GM18511 (cell line): Measurements from ENCODE around the gene SUB1.
A peak's percentile ranks its signal among the peaks of the same experiment; 100 is the strongest.
"Not testable (repeated sequence)": the region's sequence is repeated elsewhere in the genome, so short reads cannot be mapped to it uniquely, and the experiment has no call there.

Experiments
- ATAC-seq: cut with Tn5 transposase; IDR thresholded peaks from one replicate; pipeline ENCODE4 v1.9.1; 2021; ENCODE audit warnings: mild to moderate bottlenecking, moderate library complexity; ENCODE audit not compliant: unreplicated experiment

The SUB1 gene

DNA sequence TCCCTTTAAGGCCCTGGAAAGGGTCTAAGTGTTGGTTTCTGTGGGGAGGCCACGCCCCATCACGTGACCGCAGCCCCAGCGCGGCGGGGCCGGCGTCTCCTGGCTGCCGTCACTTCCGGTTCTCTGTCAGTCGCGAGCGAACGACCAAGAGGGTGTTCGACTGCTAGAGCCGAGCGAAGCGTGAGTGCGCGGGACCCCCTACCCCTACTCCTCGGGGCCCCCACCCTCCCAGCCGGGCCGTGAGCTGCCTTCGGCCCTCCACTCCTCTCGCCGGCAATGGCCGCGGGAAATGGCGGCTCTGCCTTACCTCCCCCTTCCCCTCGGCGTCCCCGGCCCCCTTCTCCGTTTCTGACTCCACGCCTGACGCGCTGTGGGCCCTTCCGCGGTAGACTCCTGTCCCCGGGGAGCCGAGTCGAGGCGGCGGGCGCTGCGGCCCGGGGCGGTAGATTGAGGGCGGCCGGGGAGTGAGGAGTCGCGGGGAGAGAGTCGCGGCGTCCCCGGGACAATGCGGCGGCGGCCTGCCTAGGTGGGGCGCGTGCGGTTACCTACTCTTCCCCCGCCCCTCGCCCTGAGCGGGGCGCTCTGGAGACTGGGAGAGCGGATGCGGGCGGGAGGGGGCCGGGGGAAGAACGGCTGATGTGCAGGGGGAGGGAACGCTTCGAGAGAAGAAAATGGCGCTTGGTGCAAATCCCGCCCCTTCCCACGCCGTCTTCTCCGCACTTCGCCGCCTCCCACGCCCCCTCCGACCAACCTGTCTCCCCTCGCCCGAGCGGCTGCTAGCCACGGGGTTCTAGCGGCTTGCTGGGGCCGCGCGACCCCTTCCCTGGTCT is at the start of gene SUB1:
Gene SUB1, plus strand, starts transcription at position 112 of the 830 bp plus-strand sequence. CDS start 2,956 bp downstream, outside the sequence.
- peak; percentile 52 for ATAC-seq

- ATAC-seq, result no peak
Observed at GRCh38 chr5:32536246-32536645, 49.1 kb upstream of the SUB1 start.

- ATAC-seq, result peak; percentile 34
Observed at GRCh38 chr5:32537437-32538029, 47.8 kb upstream of the SUB1 start.

- ATAC-seq, result peak; percentile 82
Observed at GRCh38 chr5:32538031-32538547, 47.3 kb upstream of the SUB1 start.

GRCh38 chr5:32539981-32540845 is 45.1 kb upstream of the SUB1 start:
- ATAC-seq, result peak; percentile 22

DNA sequence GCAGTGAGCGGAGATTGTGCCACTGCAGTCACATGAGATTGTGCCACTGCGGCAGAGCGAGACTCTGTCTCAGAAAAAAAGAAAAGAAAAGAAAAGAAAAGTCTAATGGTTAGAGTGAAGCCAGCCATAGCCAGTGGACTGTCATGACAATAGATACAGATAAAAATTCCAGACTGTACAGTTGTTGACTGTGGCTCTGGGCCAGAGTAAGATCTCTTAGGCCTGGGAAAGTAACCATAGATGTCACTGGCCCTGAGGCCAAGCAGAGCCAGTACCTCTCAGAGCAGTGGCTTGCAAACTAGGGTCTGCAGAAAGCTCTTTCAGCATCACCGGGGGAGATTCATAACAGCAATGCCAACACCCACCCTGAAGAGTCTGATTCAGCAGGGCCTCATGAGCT is 44.1 kb upstream of the SUB1 start:
- ATAC-seq, result no peak

GRCh38 chr5:32542216-32543059 is 42.9 kb upstream of the SUB1 start:
- ATAC-seq, result peak; percentile 72

GRCh38 chr5:32543291-32543690 is 42.1 kb upstream of the SUB1 start:
- no peak for ATAC-seq

DNA sequence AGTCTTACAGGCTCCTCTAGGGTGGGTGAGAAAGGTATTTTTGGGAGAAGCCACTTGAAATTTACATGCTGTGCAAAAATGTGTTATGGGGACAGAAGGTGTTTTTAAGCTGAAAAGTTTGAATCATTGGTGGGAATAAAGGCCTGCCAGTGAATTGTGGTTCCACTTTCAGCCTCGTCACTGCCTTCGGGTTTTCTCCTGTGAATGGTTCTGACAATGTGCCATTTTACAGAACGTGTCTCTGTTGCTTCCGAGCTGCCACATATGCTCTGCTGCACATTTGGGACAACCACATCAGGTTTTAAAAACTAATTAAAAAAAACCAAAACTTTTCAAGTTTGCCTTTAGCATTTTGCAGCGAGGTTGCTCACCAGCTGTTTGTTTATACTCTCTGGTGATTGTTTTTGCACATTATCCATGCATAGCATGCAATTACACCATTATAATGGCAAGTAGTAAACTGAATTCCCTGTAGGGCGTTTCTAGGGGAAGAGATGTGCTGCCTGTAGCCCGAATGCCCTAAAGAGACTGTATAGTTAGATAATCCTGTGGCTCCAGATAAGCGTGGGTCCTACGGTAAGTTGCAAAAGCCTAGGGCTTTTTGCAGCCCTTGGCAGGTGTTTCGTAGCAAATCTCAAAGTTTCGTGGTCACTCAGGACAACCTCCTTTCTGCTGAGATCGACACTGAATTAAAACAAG is 40.1 kb upstream of the SUB1 start:
- no peak for ATAC-seq

DNA sequence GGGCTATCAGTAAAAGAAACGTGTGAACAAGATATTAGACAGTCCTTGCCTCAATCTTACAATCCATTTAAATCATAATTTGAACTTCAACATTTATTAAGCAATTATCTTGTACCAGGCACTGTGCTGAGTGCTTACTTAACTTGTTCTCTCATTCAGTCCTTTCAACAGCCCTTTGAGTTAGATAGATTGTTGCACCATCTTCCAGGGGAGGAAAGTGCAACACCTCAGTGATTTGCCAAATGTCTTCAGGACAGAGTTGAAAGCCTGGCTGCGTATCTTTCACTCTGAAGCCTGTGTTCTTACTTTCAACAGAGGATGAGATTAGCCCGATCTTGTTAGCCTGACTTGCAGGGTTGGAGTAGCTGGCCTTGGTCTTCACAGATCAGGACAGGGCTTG is 34.2 kb upstream of the SUB1 start:
- no peak for ATAC-seq

- ATAC-seq, result no peak
Observed at GRCh38 chr5:32551865-32552264, 33.5 kb upstream of the SUB1 start.

DNA sequence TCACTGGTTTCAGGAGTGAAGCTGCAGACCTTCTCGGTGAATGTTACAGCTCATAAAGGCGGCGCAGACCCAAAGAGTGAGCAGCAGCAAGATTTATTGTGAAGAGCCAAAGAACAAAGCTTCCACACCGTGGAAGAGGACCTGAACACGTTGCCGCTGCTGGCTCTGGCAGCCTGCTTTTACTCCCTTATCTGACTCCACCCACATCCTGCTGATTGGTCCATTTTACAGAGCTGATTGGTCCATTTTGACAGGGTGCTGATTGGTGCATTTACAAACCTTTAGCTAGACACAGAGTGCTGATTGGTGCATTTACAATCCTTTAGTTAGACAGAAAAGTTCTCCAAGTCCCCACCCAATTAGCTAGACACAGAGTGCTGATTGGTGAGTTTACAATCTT is 32.9 kb upstream of the SUB1 start:
- not testable (repeated sequence) for ATAC-seq

DNA sequence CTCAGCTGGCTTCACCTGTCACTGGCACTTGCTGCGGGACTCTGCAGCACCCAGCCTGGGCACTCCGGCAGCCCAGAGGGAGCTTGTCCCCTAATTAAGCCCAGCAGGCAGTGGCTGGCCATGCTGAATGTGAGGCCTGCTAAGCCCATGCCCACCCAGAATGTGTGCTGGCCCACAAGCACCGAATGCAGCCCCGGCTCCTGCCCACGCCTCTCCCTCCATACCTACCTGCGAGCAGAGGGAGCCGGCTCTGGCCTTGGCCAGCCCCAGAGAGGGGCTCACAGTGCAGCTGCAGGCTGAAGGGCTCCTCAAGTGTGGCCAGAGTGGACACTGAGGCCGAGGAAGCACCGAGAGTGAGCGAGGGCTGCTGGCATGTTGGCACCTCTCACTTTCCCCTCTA is 32.4 kb upstream of the SUB1 start:
- no peak for ATAC-seq

DNA sequence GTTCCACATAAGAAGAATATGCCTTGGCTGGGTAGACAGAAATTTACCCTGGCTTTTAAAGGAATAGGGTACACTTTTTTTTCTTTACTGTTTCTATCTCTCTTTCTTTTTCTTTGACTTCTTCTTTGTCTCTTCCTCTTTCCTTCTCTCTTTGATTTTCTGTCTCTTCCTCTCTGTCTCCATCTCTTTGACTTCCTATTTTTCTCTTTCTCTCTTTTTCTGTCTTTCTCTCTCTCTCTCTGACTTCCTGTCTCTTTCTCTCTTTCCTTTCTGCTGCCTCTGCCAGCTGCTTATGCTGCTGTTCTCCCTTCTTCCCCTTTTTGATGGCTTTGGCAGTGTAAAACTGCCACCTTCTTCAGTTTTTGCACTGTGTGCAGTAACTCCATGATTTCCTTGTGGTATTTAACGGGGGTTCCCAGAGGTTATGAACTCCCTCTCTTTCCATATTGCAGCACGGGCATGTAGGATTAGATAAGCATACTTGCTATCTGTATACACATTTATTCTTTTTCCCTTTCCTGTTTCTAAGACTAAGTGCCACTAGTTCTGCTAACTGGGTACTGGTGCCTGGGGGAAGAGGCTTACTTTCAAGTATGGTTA is 31.1 kb upstream of the SUB1 start:
- ATAC-seq, result not testable (repeated sequence)

DNA sequence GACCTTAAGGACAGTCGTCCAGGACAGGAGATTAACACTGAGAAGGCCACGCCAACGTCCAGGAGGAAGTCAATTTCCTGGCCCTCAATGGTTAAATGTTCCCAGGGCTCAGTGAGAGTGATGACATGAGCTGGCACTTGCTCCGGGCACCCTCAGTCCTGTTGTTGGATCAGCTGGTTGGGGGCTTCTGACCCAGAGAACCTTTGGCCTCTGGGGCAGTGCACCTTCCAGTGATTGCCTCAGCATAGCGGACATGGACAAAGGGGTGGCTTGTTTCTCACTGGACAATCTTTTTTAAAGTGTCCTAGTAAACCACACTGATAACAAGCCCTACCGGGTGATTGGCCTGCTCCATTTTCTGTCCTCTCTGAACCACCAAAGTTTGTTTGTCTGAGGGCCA is 28.8 kb upstream of the SUB1 start:
- ATAC-seq, result not testable (repeated sequence)

DNA sequence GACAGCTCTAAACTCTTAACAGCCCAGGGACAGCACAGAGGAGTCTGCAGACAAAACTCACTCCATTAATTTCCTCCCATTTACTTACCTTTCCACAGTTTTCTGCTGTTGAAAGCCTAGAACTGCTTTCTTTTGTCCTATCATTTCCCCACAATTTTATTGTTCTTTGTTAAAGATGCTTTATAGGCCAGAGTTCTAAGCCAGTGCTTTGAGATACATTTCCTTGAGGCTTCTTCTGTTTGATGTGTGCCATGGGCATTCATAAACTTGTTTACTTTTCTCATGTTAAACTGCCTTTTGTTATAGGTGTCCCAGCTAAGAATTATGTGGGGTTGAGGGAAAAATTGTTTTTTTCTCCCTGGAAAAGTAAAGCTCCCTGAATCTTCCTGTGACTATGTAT is 25.9 kb upstream of the SUB1 start:
- ATAC-seq, result no peak

DNA sequence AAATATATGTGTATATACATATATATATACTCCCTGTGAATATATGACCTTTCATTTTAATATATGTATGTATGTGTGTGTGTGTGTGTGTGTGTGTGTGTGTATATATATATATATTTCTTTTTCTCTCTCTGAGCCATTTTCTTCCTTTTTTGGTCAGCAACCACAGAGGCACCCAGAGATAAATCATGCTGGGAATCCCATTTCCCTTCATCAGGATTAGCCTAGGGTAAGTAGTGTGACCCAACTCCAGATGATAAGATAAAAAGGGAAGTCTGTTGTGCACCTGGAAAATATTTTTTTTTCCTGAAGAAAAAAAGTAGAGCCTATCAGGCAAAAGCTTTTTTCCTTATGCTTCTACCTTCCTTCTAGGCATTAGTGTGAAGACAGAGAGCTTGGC is 25.4 kb upstream of the SUB1 start:
- no peak for ATAC-seq

DNA sequence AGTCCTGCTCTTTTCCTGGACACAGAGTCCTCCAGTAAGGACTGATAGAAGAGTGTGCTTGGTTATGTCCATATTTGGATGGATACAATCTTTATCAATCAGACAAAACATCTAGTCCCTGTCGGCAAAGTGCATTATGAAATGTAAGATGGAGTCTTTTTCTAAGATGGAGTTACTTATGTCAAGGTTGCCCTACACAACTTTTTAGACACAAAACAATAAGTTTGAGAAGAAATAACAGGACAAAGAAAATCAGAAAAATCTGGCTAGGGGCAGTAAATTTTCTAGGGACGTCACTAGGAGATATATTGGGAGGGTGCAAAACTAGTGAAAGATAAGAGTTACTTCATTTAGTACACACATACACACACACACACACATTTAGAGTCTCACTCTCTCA is 23.3 kb upstream of the SUB1 start:
- ATAC-seq, result no peak

DNA sequence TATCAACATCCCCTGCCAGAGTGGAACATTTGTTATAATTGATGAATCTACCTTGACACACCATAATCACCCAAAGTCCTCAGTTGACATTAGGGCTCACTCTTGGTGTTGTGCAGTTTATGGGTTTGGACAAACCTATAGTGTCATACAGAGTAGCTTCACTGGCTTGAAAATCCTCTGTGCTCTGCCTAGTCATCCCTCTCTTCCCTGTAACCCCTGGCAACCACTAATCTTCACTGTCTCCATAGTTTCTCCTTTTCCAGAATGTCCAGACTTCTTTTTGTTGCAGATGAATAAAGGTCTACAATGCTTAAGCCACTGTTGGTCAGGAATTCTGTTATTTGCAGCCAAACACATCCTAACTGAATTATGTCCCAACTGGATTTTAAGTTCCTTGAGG is 22.5 kb upstream of the SUB1 start:
- ATAC-seq, result no peak
